SK-N-SH (cell line): ENCODE data around the gene ZNF75A. TPM values are rescaled to one million over a fixed set of nuclear protein-coding genes. Genes with fewer than 3 reads are reported as not detected.

Experiments
- CTCF ChIP-seq: fragments of 200-600 bp; sonication (generic); IDR thresholded peaks from 2 replicates; pipeline ENCODE4 v1.6.1; 2017; ENCODE audit warnings: antibody characterized with exemption, mild to moderate bottlenecking, moderate library complexity
- FOXM1 ChIP-seq: IDR thresholded peaks from 2 replicates; pipeline ENCODE4 v1.4.0; 2012; ENCODE audit warnings: low read depth, mild to moderate bottlenecking
- GABPA ChIP-seq: IDR thresholded peaks from 2 replicates; pipeline ENCODE4 v1.4.0; 2012; ENCODE audit warnings: low read depth, mild to moderate bottlenecking
- GATA2 ChIP-seq: sonication (generic); formaldehyde crosslinking; IDR thresholded peaks from 2 replicates; pipeline ENCODE4 v1.5.0; 2020; ENCODE audit warnings: mild to moderate bottlenecking, missing genetic modification reagents
- MAX ChIP-seq: IDR thresholded peaks from 2 replicates; pipeline ENCODE4 v1.4.0; 2012; ENCODE audit warnings: low read depth
- NFIC ChIP-seq: IDR thresholded peaks from 2 replicates; pipeline ENCODE4 v1.4.0; 2012; ENCODE audit warnings: borderline replicate concordance
- NRF1 ChIP-seq: IDR thresholded peaks from 2 replicates; pipeline ENCODE4 v1.6.1; 2012; ENCODE audit warnings: low read depth, mild to moderate bottlenecking, low read length
- PBX3 ChIP-seq: IDR thresholded peaks from 2 replicates; pipeline ENCODE4; 2012
- RAD21 ChIP-seq: IDR thresholded peaks from 2 replicates; pipeline ENCODE4 v1.6.1; 2012; ENCODE audit warnings: mild to moderate bottlenecking, low read length
- SMC3 ChIP-seq: IDR thresholded peaks from 2 replicates; pipeline ENCODE4 v1.6.1; 2012; ENCODE audit warnings: low read depth, low read length, improper control_type of control experiment
- TEAD4 ChIP-seq: IDR thresholded peaks from 2 replicates; pipeline ENCODE4 v1.4.0; 2012; ENCODE audit warnings: mild to moderate bottlenecking, borderline replicate concordance; ENCODE audit not compliant: insufficient read depth
- polyA plus RNA-seq, 3 experiments: library from polyadenylated mRNA; depleted of rRNA; stranded (reverse); fragments of >200 nt; gene quantifications; 2 replicates each; pipeline ENCODE4 v1.2.3, GENCODE V29; 2012
- TF ChIP-seq, protein P1 (sequence below): IDR thresholded peaks from 2 replicates; pipeline ENCODE4 v1.4.0; 2012; ENCODE audit warnings: low read depth, borderline replicate concordance

ZNF75A gene
- polyA plus RNA-seq, 1 of the 3 experiments (the other 2 are of a cell fraction): 7.2 TPM

- peak; percentile 70 for TF ChIP-seq PBX3
- no peak for TF ChIP-seq TEAD4
- peak; percentile 90 for TF ChIP-seq GABPA
- no peak for TF ChIP-seq CTCF
- TF ChIP-seq RAD21: no peak
- TF ChIP-seq FOXM1: no peak
- TF ChIP-seq NFIC: no peak
- TF ChIP-seq, protein P1, sequence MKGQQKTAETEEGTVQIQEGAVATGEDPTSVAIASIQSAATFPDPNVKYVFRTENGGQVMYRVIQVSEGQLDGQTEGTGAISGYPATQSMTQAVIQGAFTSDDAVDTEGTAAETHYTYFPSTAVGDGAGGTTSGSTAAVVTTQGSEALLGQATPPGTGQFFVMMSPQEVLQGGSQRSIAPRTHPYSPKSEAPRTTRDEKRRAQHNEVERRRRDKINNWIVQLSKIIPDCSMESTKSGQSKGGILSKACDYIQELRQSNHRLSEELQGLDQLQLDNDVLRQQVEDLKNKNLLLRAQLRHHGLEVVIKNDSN: no peak
- peak; percentile 86 for TF ChIP-seq MAX
- no peak for TF ChIP-seq GATA2 (CRISPR knock-in tag)
- peak; percentile 68 for TF ChIP-seq NRF1
- TF ChIP-seq SMC3: no peak
Measured at GRCh38 chr16:3364774-3365427, 59.6 kb downstream of the ZNF75A start (continued).

Other genes with a start within 250 kb of the ZNF75A start
- 26.4 and 34.7 TPM in 2 replicates for gene IL32, start 239.9 kb upstream of the ZNF75A start, polyA plus RNA-seq (2012; rRNA removed)
- gene ZSCAN10, start 206.2 kb upstream of the ZNF75A start, polyA plus RNA-seq (2012; rRNA removed): 0.05 TPM in 1 of 2 replicates, not detected in the other
- 7.6 and 9.7 TPM in 2 replicates for gene ZNF205, start 192.9 kb upstream of the ZNF75A start, polyA plus RNA-seq (2012; rRNA removed)
- gene ZNF213, start 170.5 kb upstream of the ZNF75A start, polyA plus RNA-seq (2012; rRNA removed): 0.83 and 1.1 TPM in 2 replicates
- gene OR1F1, start 117.3 kb upstream of the ZNF75A start, polyA plus RNA-seq (2012; rRNA removed): 0.54 and 0.71 TPM in 2 replicates
- gene ZNF200, start 70.3 kb upstream of the ZNF75A start, polyA plus RNA-seq (2012; rRNA removed): 2.8 and 3.5 TPM in 2 replicates
- gene MEFV, start 48.9 kb upstream of the ZNF75A start, polyA plus RNA-seq (2012; rRNA removed): 0.02 TPM in 1 of 2 replicates, not detected in the other
- 13.7 and 16.4 TPM in 2 replicates for gene ZNF263, start 22.0 kb upstream of the ZNF75A start, polyA plus RNA-seq (2012; rRNA removed)
- 1.2 and 2.3 TPM in 2 replicates for gene TIGD7, start 67 bp upstream of the ZNF75A start, polyA plus RNA-seq (2012; rRNA removed)
- gene OR2C1, start 50.4 kb downstream of the ZNF75A start, polyA plus RNA-seq (2012; rRNA removed): not detected in 2 replicates
- 10.8 and 17.7 TPM in 2 replicates for gene ZSCAN32, start 95.5 kb downstream of the ZNF75A start, polyA plus RNA-seq (2012; rRNA removed)
- 10.5 and 12.9 TPM in 2 replicates for gene ZNF174, start 95.7 kb downstream of the ZNF75A start, polyA plus RNA-seq (2012; rRNA removed)
- 1.1 and 1.3 TPM in 2 replicates for gene ZNF597, start 138.0 kb downstream of the ZNF75A start, polyA plus RNA-seq (2012; rRNA removed)
- 17.2 and 21.5 TPM in 2 replicates for gene NAA60, start 138.2 kb downstream of the ZNF75A start, polyA plus RNA-seq (2012; rRNA removed)
- not detected in 2 replicates for gene C16orf90, start 190.0 kb downstream of the ZNF75A start, polyA plus RNA-seq (2012; rRNA removed)
- gene CLUAP1, start 195.5 kb downstream of the ZNF75A start, polyA plus RNA-seq (2012; rRNA removed): 18.0 and 19.5 TPM in 2 replicates